Stimulated activated naive CD4-positive, alpha-beta T cell (primary cell): ENCODE measurements around the gene HP1BP3.
A peak's percentile ranks its signal among the peaks of the same experiment; 100 is the strongest.
"Not testable (repeated sequence)": the region's sequence is repeated elsewhere in the genome, so short reads cannot be mapped to it uniquely, and the experiment has no call there.

Source experiments
- DNase-seq, 6 experiments: peaks; one replicate each; lab custom pipeline; 2025; lab: John Stamatoyannopoulos, UW

Gene HP1BP3

GRCh38 chr1:20727746-20728316 lies 59.3 kb downstream of the HP1BP3 start:
- DNase-seq = no peak

GRCh38 chr1:20726932-20727745 lies 60.0 kb downstream of the HP1BP3 start:
- no peak for DNase-seq

- no peak for DNase-seq
These were observed 60.8 kb downstream of the HP1BP3 start for GRCh38 chr1:20726118-20726911.

- no peak for DNase-seq
These were observed 61.7 kb downstream of the HP1BP3 start for GRCh38 chr1:20725189-20726117.

DNA sequence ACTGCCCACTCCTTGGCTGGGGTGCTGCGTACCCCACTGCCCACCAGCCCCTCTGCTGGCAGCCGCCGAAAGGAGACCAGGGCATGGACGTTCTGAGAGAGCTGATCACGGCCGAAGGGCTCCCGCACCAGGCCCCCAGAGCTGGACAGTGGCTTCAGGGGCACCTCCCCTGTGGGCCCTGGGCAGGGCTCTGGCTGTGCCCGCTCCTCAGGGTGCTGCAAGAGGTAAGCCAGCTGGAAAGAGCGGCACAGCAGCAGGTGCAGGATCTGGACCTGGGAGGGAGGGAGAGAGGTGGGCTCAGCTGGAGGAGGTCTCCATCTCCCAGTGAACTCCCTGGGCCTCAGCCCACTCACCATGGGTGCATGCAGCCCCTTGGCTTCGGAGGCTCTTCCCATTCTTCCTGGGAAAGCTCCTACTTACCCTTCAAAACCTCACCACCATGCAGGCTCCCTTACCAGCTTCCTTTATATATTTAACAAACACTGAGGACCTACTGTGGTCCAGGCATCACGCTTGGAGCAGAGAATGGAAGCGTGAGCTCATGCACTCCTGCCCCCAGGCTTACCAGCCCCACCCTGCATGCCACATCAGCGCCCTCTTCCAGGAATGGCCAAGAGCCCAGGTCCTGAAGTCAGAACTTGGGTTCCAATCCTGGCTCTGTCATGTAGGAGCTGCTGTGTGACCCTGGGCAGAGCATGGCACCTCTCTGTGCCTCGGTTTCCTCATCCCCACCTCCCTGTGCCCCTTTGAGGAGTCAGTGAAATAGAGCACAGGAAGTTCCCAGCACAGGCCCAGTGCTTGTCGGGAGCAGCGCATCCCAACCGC lies 62.5 kb downstream of the HP1BP3 start:
- no peak for DNase-seq

GRCh38 chr1:20723537-20724363 lies 63.4 kb downstream of the HP1BP3 start:
- no peak for DNase-seq

- no peak for DNase-seq
These were observed 64.0 kb downstream of the HP1BP3 start for GRCh38 chr1:20723159-20723536.

GRCh38 chr1:20721117-20722061 lies 65.7 kb downstream of the HP1BP3 start:
- no peak for DNase-seq

- DNase-seq = no peak
These were observed 66.4 kb downstream of the HP1BP3 start for GRCh38 chr1:20720631-20721091.

DNA sequence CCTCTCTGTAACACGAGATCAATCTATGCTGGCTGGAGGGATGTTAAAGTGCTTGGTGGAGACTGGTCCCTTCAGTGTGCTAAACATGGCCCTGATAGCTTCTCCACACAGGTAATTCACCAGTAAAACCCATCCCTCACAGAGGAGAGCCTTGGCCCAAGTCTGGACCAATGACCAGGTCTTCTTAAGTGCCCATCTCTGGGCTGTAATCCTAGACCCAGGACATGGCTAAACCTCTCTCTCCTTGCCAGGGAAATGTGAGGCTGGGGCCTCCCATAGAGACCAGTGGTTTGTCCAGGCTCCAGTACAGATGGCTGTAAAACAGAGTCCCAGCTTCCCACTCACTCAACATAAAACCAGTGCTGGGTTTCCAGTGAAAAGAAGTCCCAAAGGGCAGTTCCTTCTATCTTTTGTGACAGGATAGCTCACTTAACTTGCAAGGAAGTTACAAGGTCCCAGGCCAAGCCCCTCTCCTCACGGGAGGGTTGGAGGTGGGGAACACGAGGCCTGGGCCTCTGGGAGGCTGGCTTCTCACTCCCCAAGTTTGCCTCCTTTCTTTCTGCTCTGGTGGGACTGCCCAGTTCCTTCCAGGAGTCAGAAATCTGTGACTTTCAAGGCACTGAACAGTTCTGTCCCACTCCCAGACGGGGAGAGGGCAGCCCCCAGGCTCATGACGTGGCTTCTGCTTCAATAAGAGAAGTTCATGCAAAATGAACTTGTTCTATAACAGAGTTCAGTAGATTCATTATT lies 67.1 kb downstream of the HP1BP3 start:
- DNase-seq = no peak

DNA sequence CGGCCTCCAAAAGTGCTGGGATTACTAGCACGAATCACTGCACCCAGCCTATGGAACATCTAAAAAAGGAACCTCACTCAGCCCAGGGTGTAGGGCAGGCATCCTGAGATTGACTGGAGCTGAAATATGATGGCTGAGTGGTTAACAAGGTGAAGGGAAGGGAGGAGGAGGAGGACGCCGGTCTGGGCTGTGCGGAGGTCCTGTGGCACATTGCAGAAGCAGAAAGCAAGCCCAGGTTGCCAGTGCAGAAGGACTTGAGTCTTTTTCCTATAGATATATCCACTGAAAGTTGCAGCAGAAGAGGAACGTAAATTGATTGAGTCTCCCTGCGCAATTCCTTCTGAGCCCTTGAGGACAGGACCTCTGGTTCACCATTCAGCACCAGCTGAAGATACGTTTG lies 67.8 kb downstream of the HP1BP3 start:
- no peak for DNase-seq

GRCh38 chr1:20718343-20718882 lies 68.7 kb downstream of the HP1BP3 start:
- not testable (repeated sequence) for DNase-seq

DNA sequence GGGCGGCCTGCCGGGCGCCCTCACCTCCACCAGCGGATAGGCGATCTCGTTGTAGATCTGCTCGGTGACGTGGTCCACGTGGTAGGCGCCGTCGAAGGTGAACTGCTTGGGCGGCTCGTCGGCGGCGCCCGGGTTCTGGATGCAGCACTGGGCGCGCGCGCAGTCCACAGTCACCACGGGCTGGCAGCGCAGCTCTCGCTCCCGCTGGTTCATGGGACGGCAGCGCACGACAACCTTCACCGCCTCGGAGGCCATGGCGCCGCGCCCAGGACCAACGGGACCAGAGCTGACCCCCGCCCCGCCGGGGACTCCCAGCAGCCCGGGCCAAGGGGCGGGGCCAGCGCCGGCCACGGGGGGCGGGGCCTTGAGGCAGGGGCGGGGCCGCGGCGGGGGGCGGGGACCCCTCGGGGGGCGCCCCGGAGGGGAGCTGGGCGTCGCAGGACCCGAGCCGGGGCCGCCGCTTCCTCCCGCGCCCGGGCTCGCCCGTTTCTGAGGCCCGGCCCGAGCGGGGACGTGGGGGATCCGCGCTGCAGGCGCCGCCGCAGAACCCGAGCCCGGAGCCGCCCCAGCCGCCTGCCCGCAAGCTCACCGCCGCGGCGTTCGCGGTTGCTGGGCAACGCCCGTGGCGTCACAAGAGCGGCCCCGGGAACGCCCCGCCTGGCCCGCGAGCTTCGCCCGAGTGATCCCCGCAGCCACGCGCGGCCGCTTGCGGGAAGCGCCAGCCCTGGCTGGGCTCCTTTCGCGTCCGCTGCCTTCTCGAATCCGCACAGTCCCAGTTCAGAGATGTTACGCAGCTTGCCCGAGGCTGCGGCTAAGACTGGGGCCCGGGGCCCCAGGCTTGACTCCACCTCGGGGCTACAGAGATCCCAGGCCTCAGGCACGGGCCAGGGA lies 69.4 kb downstream of the HP1BP3 start, which contains the start of gene KIF17:
Gene KIF17 (minus strand): TSS at position 556 of the 891 bp plus-strand sequence. CDS start 301 bp downstream, at position 255.
- DNase-seq = peak; percentile 48 to 63 (median 60)

GRCh38 chr1:20716232-20716631 lies 70.9 kb downstream of the HP1BP3 start:
- DNase-seq = no peak

DNA sequence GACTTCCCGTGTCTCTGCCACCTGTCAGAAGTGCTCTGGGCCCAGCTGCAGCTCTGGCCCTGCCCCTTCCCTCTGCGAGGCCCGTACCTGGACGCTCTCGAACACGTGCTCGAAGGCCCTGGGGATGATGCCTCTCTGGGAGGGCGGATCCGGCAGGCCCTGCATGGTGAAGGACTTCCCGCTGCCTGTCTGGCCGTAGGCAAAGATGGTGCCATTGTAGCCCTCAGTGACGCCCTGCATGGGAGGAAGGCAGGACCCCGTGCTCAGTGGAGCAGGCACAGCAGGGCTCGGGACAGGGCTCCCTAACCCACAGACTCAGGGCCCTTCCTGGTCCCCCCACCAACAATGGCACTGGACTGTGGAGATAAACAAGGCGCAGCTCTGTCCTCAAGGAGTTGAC lies 71.7 kb downstream of the HP1BP3 start:
- DNase-seq = no peak

DNA sequence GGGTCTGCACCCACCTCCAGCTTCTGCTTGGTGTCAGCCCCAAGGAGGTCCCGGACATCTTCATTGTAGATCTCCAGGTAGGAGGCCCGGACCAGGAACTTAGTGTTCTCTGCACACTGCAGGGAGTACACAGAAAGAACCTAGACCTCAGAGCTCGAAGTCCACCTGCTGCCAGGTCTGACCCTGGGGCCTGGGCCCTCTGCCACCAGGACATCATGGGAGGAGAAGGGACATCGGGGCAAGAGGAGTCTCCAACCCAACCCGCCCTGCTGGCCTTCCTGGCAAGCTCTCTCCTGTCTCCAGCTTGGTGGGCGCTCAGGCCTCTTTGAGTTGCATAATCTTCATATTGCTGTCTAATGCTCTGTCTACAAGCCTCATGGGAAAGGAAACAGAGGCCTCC lies 73.7 kb downstream of the HP1BP3 start:
- DNase-seq = no peak

DNA sequence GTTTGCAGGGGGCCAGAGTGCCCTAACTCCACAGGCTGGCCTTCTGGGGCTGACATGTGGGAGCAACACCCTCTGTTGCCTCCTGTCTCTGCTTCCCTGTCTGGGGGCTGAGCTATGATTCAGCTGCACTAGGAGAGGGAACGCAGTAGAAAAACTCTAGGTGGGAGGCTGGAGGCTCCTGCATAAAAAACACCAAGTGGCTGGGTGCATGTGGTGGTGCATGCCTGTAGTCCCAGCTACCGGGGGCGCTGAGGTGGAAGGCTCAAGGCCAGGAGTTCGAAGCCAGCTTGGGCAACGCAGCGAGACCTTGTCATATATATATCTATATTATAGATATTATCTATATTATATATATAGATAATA lies 74.9 kb downstream of the HP1BP3 start:
- DNase-seq = no peak
